ENCODE measurements around the gene WWC1. TPM values are rescaled to one million over a fixed set of nuclear protein-coding genes. Genes with fewer than 3 reads are reported as not detected.

The WWC1 gene
- total RNA-seq, 2 experiments from 2014 or later, result 1.0 to 1.3 TPM

- ATAC-seq (ENCODE audit: poor library complexity) (no peak), DNase-seq (no peak)
- no peak overlapping the region for H3K27ac Mint-ChIP-seq
- H3K4me3 Mint-ChIP-seq, result no peak overlapping the region
- no peaks in the 10 kb centered on the region for H3K9me3 Mint-ChIP-seq
- H3K36me3 ChIP-seq (ENCODE audit: insufficient read depth, low read length), result no peaks in the 10 kb centered on the region
- intact Hi-C loops (cut with DNase I, micrococcal nuclease), result no loop called here
- no peaks in the 10 kb centered on the region for H3K36me3 Mint-ChIP-seq (ENCODE audit: low read depth)
- ChIA-PET POLR2A (no interaction called here), CTCF (no interaction called here)
- H3K4me1 ChIP-seq (ENCODE audit: insufficient read depth, low read length), result no peaks in the 10 kb centered on the region
- H3K4me3 ChIP-seq (ENCODE audit: low read length), result no peak overlapping the region
- H3K27me3 Mint-ChIP-seq, result peaks cover 11% of the 10 kb centered on the region
- H3K9me3 ChIP-seq (ENCODE audit: control insufficient read depth in 1 of 2, insufficient read depth in 1 of 2, low read length in 2 of 2), result no peaks in the 10 kb centered on the region
- no peaks in the 10 kb centered on the region for H3K27me3 ChIP-seq (ENCODE audit: control insufficient read depth in 1 of 2, insufficient read depth in 2 of 2, low read length in 2 of 2)
- TF ChIP-seq CTCF (IDR thresholded peaks at IDR 0.05), result no peak
- H3K4me1 Mint-ChIP-seq (ENCODE audit: low read depth), result no peaks in the 10 kb centered on the region
- H3K27ac ChIP-seq (ENCODE audit: low read depth in 1 of 2, low read length in 2 of 2), result no peak overlapping the region
Measured at GRCh38 chr5:168364750-168365550, 73.5 kb downstream of the WWC1 start.

GRCh38 chr5:168365581-168366081, 74.2 kb downstream of the WWC1 start:
- ChIA-PET POLR2A (no interaction called here), CTCF (no interaction called here)
- H3K4me3 Mint-ChIP-seq, result no peak overlapping the region
- Histone ChIP-seq H3K4me1 (ENCODE audit: insufficient read depth, low read length) (no peaks in the 10 kb centered on the region), H3K4me3 (ENCODE audit: low read length) (no peak overlapping the region), H3K36me3 (ENCODE audit: insufficient read depth, low read length) (no peaks in the 10 kb centered on the region), H3K27me3 (ENCODE audit: control insufficient read depth in 1 of 2, insufficient read depth in 2 of 2, low read length in 2 of 2) (no peaks in the 10 kb centered on the region), H3K27ac (ENCODE audit: low read depth in 1 of 2, low read length in 2 of 2) (no peak overlapping the region), H3K9me3 (ENCODE audit: control insufficient read depth in 1 of 2, insufficient read depth in 1 of 2, low read length in 2 of 2) (no peaks in the 10 kb centered on the region)
- no peaks in the 10 kb centered on the region for H3K36me3 Mint-ChIP-seq (ENCODE audit: low read depth)
- no peaks in the 10 kb centered on the region for H3K4me1 Mint-ChIP-seq (ENCODE audit: low read depth)
- DNase-seq, result no peak
- H3K27me3 Mint-ChIP-seq, result peaks cover 5% of the 10 kb centered on the region
- no peak for TF ChIP-seq CTCF (IDR thresholded peaks at IDR 0.05)
- no peak overlapping the region for H3K27ac Mint-ChIP-seq
- intact Hi-C loops (cut with DNase I, micrococcal nuclease), result no loop called here
- ATAC-seq (ENCODE audit: poor library complexity), result no peak
- H3K9me3 Mint-ChIP-seq, result no peaks in the 10 kb centered on the region

GRCh38 chr5:168366116-168366515, 74.7 kb downstream of the WWC1 start:
- Histone ChIP-seq H3K27me3 (ENCODE audit: control insufficient read depth in 1 of 2, insufficient read depth in 2 of 2, low read length in 2 of 2) (no peaks in the 10 kb centered on the region), H3K9me3 (ENCODE audit: control insufficient read depth in 1 of 2, insufficient read depth in 1 of 2, low read length in 2 of 2) (no peaks in the 10 kb centered on the region), H3K4me1 (ENCODE audit: insufficient read depth, low read length) (no peaks in the 10 kb centered on the region), H3K27ac (ENCODE audit: low read depth in 1 of 2, low read length in 2 of 2) (no peak overlapping the region), H3K36me3 (ENCODE audit: insufficient read depth, low read length) (no peaks in the 10 kb centered on the region), H3K4me3 (ENCODE audit: low read length) (no peak overlapping the region)
- ATAC-seq (ENCODE audit: poor library complexity), result no peak
- Mint-ChIP-seq H3K9me3 (no peaks in the 10 kb centered on the region), H3K4me3 (no peak overlapping the region), H3K4me1 (ENCODE audit: low read depth) (no peaks in the 10 kb centered on the region), H3K36me3 (ENCODE audit: low read depth) (no peaks in the 10 kb centered on the region), H3K27me3 (peaks cover under 1% of the 10 kb centered on the region), H3K27ac (no peak overlapping the region)
- TF ChIP-seq CTCF (IDR thresholded peaks at IDR 0.05), result no peak
- ChIA-PET POLR2A (no interaction called here), CTCF (no interaction called here)
- DNase-seq, result no peak
- intact Hi-C loops (cut with DNase I, micrococcal nuclease), result no loop called here
